Osteocyte (in vitro differentiated cells): ENCODE data around the gene LIM2. TPM values are rescaled to one million over a fixed set of nuclear protein-coding genes. Genes with fewer than 3 reads are reported as not detected.

Source experiments
- DNase-seq: peaks from one replicate; pipeline ENCODE4 v3.0.0; 2021; ENCODE audit warnings: mixed read lengths; ENCODE audit not compliant: unreplicated experiment; ENCODE audit errors: extremely low spot score
- H3K27ac Mint-ChIP-seq: one replicate; pipeline ENCODE4 v1.8.0; 2021; ENCODE audit warnings: mild to moderate bottlenecking, mixed read lengths; ENCODE audit not compliant: unreplicated experiment
- H3K27me3 Mint-ChIP-seq: one replicate; pipeline ENCODE4 v1.8.0; 2021; ENCODE audit warnings: mixed read lengths; ENCODE audit not compliant: unreplicated experiment
- H3K36me3 Mint-ChIP-seq: one replicate; pipeline ENCODE4 v1.8.0; 2021; ENCODE audit warnings: mixed read lengths; ENCODE audit not compliant: unreplicated experiment
- H3K4me1 Mint-ChIP-seq: one replicate; pipeline ENCODE4 v1.8.0; 2021; ENCODE audit warnings: mixed read lengths; ENCODE audit not compliant: unreplicated experiment
- H3K4me3 Mint-ChIP-seq: one replicate; pipeline ENCODE4 v1.8.0; 2021; ENCODE audit warnings: mild to moderate bottlenecking, moderate library complexity, mixed read lengths; ENCODE audit not compliant: unreplicated experiment
- H3K9me3 Mint-ChIP-seq: one replicate; pipeline ENCODE4 v1.8.0; 2021; ENCODE audit warnings: mixed read lengths; ENCODE audit not compliant: unreplicated experiment
- CTCF ChIP-seq: fragments of 200-600 bp; sonication (generic); IDR thresholded peaks from 2 replicates; pipeline ENCODE4 v1.5.0; 2021; ENCODE audit warnings: antibody characterized with exemption, mild to moderate bottlenecking, moderate library complexity
- total RNA-seq: library from RNA; stranded (reverse); gene quantifications from 2 replicates; pipeline ENCODE4 v1.2.1, GENCODE V29; 2021

LIM2 gene
- total RNA-seq, 1 donor from 2014 or later = not detected

- H3K27ac Mint-ChIP-seq = peak overlapping the region; percentile 29
- H3K4me3 Mint-ChIP-seq = no peak overlapping the region
- H3K9me3 Mint-ChIP-seq = no peaks in the 10 kb centered on the region
These were observed 44.9 kb downstream of the LIM2 start for GRCh38 chr19:51342631-51343569.

GRCh38 chr19:51341976-51342580 is 45.7 kb downstream of the LIM2 start, which contains the start of gene VSIG10L:
Gene VSIG10L (minus strand): TSS chr19:51342139. CDS start chr19:51342124, 15 bp downstream.
- no peaks in the 10 kb centered on the region for H3K27me3 Mint-ChIP-seq
- DNase-seq = no peak
- H3K27ac Mint-ChIP-seq = peak within 1 kb of the TSS; percentile 59
- H3K9me3 Mint-ChIP-seq = no peaks in the 10 kb centered on the region
- TF ChIP-seq CTCF = no peak
- H3K4me1 Mint-ChIP-seq = peaks cover 9% of the 10 kb centered on the region
- peak within 1 kb of the TSS; percentile 66 for H3K4me3 Mint-ChIP-seq
- H3K36me3 Mint-ChIP-seq = peaks cover 4% of the 10 kb centered on the region

More at GRCh38 chr19:51342631-51343569, 44.9 kb downstream of the LIM2 start:
- H3K4me1 Mint-ChIP-seq = peaks cover 9% of the 10 kb centered on the region
- H3K27me3 Mint-ChIP-seq = no peaks in the 10 kb centered on the region
- no peak for DNase-seq
- no peak for TF ChIP-seq CTCF
- H3K36me3 Mint-ChIP-seq = peaks cover 7% of the 10 kb centered on the region

DNA sequence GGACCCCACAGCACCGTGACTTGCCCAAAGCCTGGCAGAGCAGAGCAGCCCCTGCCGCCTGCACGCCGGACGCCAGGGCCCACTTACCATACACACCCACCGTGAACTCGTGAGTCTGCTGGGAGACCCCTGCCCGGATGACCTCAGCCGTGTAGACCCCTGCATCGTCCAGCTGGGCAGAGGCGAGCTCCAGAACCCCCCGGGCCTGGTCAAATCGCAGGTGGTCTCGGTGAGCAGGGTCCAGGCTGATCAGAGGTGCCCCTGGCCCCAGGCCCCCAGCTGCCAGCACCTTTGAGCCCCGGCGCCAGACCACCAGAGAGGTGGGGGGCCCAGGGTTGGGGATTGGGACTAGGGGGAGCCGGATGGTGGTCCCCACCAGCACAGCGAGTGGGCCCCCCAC is 46.7 kb downstream of the LIM2 start:
- no peak for TF ChIP-seq CTCF
- H3K27me3 Mint-ChIP-seq = no peaks in the 10 kb centered on the region
- no peaks in the 10 kb centered on the region for H3K9me3 Mint-ChIP-seq
- H3K4me1 Mint-ChIP-seq = peaks cover 9% of the 10 kb centered on the region
- peaks cover 4% of the 10 kb centered on the region for H3K36me3 Mint-ChIP-seq
- no peak for DNase-seq
- H3K4me3 Mint-ChIP-seq = peak overlapping the region; percentile 66
- H3K27ac Mint-ChIP-seq = peak overlapping the region; percentile 59

- peak; percentile 22 for TF ChIP-seq CTCF
- Mint-ChIP-seq H3K27me3 (no peaks in the 10 kb centered on the region), H3K9me3 (no peaks in the 10 kb centered on the region), H3K4me1 (peaks cover 9% of the 10 kb centered on the region), H3K4me3 (peak overlapping the region; percentile 87), H3K27ac (peak overlapping the region; percentile 89), H3K36me3 (peaks cover 4% of the 10 kb centered on the region)
- DNase-seq = peak; percentile 99
These were observed 47.8 kb downstream of the LIM2 start for GRCh38 chr19:51339687-51340656.
